ENCODE results near the gene AAGAB.

The AAGAB gene

GRCh38 chr15:67186226-67186649 is 68.2 kb downstream of the AAGAB start:
- DNase-seq, result peak in 1 of 2 donors; percentile 9

DNA sequence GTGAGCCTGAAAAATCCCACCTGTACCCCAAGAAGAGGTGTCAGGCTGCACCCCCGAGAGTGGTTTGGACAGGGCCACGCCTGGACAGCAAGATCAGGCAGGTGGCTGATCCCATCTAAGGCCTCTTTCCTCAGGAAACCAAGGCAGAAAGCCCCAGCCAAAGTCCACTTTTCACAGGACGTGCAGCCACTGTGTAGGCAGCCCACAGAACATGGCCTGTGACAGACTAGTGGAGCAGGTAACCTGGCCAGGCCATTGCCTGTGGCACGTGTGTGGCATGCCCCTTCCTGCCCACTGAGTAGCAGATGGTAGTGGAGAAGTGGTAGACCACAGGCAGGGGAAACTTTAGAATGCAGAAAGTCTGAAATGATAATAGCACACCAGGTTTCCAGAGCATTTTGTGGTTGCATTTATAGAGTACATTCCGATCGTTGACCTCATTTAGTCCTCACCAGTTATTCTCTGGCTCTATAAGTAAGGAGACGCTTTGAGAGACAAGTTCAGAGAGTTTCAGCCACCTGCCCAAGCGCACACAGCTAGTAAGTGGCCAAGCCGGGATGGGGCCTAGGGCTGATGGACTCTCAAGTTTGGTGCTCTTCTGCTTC is 68.7 kb downstream of the AAGAB start:
- DNase-seq, result no peak

GRCh38 chr15:67185051-67185450 is 69.4 kb downstream of the AAGAB start:
- no peak for DNase-seq

DNA sequence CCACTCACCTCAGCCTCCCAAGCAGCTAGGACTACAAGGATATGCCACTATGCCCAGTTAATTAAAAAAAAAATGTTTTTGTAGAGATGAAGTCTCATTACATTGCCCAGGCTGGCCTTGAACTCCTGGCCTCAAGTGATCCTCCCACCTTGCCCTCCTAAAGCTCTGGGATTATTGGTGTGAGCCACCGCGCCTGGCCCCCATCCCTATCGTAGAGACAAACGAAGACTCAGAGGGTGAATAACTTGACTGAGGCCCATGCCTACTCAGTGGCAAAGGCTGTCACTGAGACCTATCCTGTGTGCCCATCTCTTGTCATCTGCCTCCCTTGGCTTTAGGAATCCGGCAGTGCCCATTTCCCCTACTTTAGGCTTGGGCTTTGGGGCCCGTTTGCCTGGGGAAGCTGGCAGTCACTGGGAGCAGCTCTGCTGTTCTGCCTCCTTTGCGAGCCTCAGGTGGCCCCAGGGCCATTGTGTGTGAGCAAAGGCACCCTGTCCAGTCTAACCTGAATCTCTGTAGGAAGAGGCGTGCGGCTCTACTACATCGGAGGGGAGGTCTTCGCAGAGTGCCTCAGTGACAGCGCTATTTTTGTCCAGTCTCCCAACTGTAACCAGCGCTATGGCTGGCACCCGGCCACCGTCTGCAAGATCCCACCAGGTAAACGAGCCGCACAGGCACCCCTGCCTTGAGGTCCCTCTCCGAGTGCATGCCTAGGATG is 70.1 kb downstream of the AAGAB start:
- no peak for DNase-seq

GRCh38 chr15:67183443-67184169 is 70.9 kb downstream of the AAGAB start:
- DNase-seq, result no peak

- DNase-seq, result peak in 1 of 2 donors; percentile 27
Observed at GRCh38 chr15:67181221-67181639, 73.2 kb downstream of the AAGAB start.

DNA sequence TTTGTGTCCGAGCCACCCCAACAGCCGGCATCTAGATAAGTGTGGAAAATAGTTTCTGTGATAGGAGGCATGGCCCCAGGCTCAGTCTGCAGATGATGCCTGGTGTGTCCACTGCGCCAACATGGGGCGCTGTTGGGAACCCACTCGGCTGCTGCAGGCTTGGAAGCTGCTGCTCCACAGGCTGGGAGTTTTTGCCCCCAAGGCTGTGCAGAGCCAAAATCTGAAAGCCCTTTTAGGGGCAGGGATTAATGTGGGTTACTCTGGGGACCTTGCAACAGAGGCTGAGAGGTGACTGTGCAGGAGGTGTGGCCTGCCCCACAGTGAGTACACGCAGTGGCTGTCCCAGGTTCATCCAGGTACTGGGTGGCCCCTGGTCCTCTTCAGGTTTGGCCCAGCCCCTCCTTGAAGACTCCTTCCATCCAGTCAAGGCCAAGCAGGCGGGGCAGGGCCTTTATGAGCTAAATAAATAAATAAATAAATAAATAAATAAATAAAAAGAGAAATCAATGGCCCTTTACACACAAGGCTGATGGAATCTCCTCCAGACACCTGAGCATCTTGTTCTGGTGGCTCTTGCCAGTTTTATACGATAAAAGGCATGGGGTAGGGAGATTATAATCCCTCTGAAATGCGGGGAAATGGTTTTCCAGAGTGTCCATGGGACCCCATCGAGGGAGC is 73.8 kb downstream of the AAGAB start:
- DNase-seq, result no peak

- no peak for DNase-seq
Observed at GRCh38 chr15:67180035-67180434, 74.4 kb downstream of the AAGAB start.

GRCh38 chr15:67179411-67179995 is 75.0 kb downstream of the AAGAB start:
- DNase-seq, result no peak

- DNase-seq, result no peak
Observed at GRCh38 chr15:67178569-67179210, 75.8 kb downstream of the AAGAB start.

GRCh38 chr15:67177752-67178151 is 76.7 kb downstream of the AAGAB start:
- DNase-seq, result no peak

DNA sequence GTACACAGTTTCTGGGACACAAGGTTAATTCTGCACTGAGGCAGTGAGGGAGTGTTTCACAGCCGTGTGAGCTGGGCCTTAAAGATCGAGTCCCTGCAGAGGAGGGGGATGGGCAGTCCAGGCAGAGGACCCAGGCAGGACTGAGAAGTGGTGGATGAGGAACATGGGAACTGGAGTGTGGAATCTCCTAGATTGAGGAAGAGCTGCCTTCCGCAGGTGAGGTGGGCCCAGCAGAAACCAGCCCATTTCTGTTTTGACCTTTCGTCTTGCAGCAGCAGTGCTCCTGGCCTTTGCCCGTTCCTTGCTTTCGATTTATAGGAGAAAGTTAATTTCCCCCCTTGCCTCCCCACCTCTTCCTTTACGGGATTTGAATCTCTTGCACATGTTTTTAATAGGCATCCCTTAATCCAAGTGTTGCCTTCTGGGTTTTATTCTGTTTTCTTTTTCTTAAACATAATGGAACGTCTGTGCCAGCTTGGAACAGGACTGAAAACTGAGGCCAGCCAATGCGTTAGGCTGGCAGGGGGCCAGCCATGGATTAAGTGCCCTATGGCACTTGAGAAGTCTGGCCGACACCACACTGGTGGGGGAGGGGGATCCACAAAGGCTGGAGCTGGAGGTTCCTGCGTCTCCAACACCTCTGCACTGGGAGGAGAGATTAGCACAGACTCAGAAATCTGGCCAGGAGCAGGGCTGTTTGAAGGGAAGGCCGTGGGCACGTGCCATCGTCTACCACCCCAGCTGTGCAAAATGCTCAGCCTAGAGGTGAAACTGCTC is 78.1 kb downstream of the AAGAB start:
- DNase-seq, result no peak

DNA sequence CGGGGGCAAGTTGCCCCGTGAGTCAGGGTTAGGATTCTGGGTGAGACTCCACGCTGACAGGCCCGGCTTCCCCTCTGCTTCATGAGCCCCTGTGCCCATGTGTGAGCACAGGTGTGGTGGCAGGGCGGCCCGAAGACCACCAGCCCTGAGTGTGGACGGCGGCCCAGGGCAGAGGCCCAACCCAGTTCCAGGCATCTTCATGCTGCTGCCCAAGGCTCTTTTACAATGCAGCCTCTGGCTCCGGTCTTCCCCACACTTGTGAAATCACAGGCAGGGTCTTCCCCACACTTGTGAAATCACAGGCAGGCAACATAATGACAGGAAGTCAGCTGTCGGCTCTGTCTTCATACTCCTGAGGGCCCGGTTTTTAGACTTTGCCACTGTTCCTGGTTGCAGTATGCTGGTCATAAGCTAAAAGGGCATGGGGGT is 78.8 kb downstream of the AAGAB start:
- DNase-seq, result peak; percentile 34 to 68

DNA sequence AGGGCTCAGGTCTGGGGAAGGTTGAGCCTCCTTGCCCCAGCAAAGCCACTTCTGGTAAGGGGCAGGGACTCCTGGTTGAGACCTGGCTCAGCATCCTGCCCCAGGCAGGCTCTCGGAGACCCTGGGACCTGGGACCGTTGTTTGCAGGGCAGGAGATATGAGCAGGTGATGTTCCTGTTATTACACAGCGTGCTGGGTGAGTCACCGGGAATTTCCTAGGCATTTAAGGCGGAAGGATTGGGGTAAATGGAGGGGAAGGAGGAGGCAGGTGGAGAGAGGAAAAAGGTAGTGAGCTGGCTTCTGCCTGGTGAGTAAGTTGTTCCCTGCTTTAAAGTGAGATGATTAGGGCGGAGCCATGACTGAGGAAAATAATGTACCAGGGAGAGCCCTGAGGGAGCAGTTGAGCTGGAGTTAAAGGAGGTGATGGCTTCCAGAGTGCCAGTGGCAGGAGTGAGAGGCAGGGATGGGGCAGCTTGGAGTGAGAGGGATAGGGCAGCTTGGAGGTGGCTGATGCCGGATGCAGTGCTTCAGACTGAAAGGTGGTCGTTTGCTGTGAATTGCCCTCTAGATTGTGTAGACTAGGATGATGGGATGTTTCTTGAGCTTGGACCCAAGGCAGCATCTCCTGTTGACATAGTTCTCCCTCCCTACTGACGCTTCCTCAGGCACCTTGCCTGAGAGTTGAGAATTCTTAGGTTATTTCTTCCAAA is 79.4 kb downstream of the AAGAB start:
- DNase-seq, result no peak

GRCh38 chr15:67174446-67174845 is 80.0 kb downstream of the AAGAB start:
- DNase-seq, result no peak

- DNase-seq, result no peak
Observed at GRCh38 chr15:67173786-67174185, 80.7 kb downstream of the AAGAB start.

DNA sequence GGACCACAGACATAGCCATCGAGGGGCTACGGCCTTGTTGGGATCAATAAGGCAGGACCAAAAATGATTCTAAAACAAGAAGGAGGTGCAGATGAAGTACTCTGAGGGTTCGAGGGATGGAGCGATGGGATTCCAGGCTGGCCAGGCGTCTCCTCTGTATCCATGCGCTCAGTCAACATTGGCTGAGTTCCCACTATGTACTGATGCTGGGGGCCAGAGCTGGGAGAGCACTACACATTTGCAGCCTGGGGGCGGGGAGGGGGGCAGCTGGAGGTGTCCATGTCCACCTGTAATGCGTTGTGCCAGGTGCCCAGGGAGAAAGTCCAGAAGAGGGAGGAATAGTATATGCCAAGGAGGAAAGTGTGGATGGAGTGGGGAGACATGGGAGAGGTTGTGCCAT is 81.5 kb downstream of the AAGAB start:
- no peak for DNase-seq

GRCh38 chr15:67172172-67172571 is 82.3 kb downstream of the AAGAB start:
- no peak for DNase-seq

DNA sequence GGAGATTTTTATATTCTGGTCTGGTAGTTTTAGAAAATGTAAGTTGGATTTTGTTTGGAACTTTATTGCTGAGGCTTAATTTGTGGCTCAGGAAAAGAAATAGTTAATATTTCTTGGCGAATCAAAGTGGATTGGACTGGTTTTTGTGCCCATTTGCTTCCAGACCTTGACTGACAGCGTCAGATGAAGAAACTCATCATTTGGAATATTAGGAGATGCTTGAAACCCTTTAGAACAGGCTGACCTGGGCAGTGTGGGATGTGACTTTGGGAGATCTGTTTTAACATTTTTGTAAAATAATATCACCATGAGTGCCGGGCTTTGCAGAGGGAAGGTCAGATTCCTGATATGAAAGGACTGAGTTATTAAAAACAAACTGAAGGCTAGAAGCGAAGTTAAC is 83.0 kb downstream of the AAGAB start:
- no peak for DNase-seq

DNA sequence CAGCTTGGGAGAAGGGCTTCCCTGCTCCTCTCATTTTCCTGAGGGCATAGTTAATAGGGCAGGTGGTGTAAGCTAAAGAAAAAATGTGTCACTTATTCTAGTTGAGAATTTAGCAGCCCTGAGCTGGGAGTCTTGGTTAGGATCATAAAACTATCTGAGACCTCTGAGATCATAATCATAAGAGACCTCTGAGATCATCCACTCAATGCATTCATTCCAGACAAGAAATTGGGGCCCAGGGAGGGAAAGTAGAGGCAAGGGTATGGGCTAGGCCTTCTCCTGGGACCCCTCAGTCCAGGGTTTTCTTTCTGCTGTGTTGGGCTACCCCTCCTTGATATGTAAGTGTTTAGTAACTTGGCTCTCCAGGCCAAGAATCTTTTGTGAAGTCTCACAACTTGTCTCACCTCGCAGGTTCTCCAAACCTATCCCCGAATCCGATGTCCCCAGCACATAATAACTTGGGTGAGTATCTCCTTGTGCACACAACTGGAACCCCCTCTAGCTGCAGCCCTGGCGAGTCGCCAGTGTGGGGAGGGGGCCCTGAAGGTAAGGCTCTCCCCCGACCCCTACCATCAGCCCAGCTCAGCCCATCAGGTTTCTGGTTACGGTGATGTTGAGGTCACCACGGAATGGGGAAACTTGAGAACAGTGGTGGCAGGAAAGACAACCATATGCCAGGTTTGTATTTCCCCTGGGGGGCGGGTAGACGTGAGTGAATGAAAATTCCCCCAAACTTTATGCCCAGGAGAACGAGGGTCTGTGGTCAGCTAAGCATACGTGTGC is 84.1 kb downstream of the AAGAB start:
- DNase-seq, result no peak
